ENCODE results near the gene FAM76A.

DNA sequence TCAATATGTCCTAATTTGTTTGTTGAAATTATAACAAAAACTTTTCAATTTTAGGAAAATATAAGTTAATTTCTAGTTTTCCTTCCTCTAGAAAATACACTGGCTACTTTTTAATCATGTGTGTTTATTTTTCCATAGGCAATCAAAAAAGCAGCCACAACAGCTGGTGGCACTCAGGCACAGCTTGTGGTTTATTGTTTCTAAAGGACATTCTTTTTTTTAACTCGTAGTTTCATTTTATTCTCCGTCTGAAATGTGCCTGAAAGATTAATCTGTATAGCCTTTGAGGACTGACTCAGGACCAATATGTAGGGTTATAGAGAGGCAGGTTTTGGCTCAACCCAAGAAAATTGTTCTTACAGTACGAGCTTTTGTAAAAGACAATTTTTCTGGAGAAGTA lies 26.6 kb downstream of the FAM76A start:
- TF ChIP-seq CTCF (IDR thresholded peaks at IDR 0.05) (no peak), POLR2AphosphoS5 (IDR thresholded peaks at IDR 0.05) (no peak)

Data from prostate gland (tissue), 2 donors.